Breast epithelium (tissue), 4 donors: ENCODE data around the gene DDX10. TPM values are rescaled to one million over a fixed set of nuclear protein-coding genes. Genes with fewer than 3 reads are reported as not detected.

Source experiments
- DNase-seq, 2 donors: peaks; one replicate each; pipeline ENCODE4 v3.0.0-alpha.2; 2019; ENCODE audit warnings: low spot score in 2 of 2
- H3K27ac ChIP-seq, 2 donors: fragments of 200-600 bp; sonication (generic) in 1 of 2; one replicate each; pipeline ENCODE4 v1.5.1; 2016 to 2019; ENCODE audit warnings: mild to moderate bottlenecking in 1 of 2
- H3K27me3 ChIP-seq, 2 donors: fragments of 200-600 bp; sonication (generic) in 1 of 2; one replicate each; pipeline versions ENCODE4 v1.5.1 to v1.6.0; 2017 to 2019; ENCODE audit warnings: control low read depth in 1 of 2, mild to moderate bottlenecking in 1 of 2
- H3K36me3 ChIP-seq: fragments of 200-600 bp; one replicate; pipeline ENCODE4 v1.5.1; 2019
- H3K4me1 ChIP-seq, 2 donors: fragments of 200-600 bp; sonication (generic); one replicate each; pipeline ENCODE4 v1.5.1; 2016 to 2019; ENCODE audit warnings: control low read depth in 1 of 2
- H3K4me3 ChIP-seq, 3 donors: fragments of 200-600 bp; sonication (generic); 1 replicate in 2 of 3; 2 replicates in 1 of 3; pipeline ENCODE4 v1.5.1; 2016 to 2019; ENCODE audit warnings: mild to moderate bottlenecking in 3 of 3, moderate library complexity in 2 of 3
- H3K9me3 ChIP-seq, 2 donors: fragments of 200-600 bp; sonication (generic) in 1 of 2; one replicate each; pipeline ENCODE4 v1.5.1; 2016 to 2019; ENCODE audit warnings: control low read depth in 1 of 2
- POLR2A ChIP-seq: fragments of 450-650 bp; IDR thresholded peaks from one replicate; pipeline ENCODE4 v1.6.1; 2016; ENCODE audit warnings: antibody characterized with exemption, mild to moderate bottlenecking, moderate library complexity
- POLR2AphosphoS5 ChIP-seq, 3 donors: sonication (generic); formaldehyde crosslinking; IDR thresholded peaks; one replicate each; pipeline ENCODE4 v1.6.1; 2017; ENCODE audit warnings: antibody characterized with exemption in 3 of 3
- intact Hi-C: fragments of 100-400 bp; cut with DNase I; formaldehyde crosslinking; loops from one replicate; pipeline ENCODE4 v1.15.1; 2023; ENCODE audit warnings: low total_unique reads
- total RNA-seq, 3 donors: library from RNA; depleted of rRNA; stranded (reverse); fragments of >200 nt; gene quantifications; one replicate each; pipeline ENCODE4 v1.1.0, GENCODE V29; 2016
- TF ChIP-seq, protein P1 (sequence below), 3 donors: fragments of 450-650 bp; IDR thresholded peaks; one replicate each; pipeline ENCODE4 v1.5.1; 2016 to 2017; ENCODE audit warnings: antibody characterized with exemption in 3 of 3, mild to moderate bottlenecking in 3 of 3, moderate library complexity in 3 of 3

DDX10 gene
- total RNA-seq, 3 donors from 2014 or later = 17.3 to 41.9 (median 29.5) TPM

DNA sequence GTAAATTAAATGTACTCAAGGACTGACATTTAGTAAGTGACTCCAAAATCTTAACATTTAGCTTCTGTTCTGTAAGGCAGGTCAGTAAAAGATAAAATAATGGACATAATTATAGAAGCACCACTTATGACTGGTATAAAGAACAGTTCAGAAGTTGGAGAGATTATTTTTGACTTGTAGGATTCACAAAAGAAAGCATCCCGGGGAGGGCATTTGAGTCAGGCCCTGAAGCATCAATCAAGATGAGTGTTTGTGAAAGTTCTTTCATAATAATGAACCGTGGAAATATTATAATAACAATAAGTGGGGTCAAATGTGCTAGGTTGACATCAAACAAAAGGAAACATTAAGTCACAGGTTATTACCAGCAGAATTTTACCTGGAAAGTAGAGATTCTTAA is 201.9 kb downstream of the DDX10 start:
- Histone ChIP-seq H3K27ac (no peak overlapping the region), H3K36me3 (no peaks in the 10 kb centered on the region), H3K4me3 (no peak overlapping the region), H3K4me1 (no peaks in the 10 kb centered on the region), H3K9me3 (no peaks in the 10 kb centered on the region), H3K27me3 (no peaks in the 10 kb centered on the region)
- intact Hi-C loops = no loop called here
- no peak for DNase-seq
- TF ChIP-seq, protein P1, sequence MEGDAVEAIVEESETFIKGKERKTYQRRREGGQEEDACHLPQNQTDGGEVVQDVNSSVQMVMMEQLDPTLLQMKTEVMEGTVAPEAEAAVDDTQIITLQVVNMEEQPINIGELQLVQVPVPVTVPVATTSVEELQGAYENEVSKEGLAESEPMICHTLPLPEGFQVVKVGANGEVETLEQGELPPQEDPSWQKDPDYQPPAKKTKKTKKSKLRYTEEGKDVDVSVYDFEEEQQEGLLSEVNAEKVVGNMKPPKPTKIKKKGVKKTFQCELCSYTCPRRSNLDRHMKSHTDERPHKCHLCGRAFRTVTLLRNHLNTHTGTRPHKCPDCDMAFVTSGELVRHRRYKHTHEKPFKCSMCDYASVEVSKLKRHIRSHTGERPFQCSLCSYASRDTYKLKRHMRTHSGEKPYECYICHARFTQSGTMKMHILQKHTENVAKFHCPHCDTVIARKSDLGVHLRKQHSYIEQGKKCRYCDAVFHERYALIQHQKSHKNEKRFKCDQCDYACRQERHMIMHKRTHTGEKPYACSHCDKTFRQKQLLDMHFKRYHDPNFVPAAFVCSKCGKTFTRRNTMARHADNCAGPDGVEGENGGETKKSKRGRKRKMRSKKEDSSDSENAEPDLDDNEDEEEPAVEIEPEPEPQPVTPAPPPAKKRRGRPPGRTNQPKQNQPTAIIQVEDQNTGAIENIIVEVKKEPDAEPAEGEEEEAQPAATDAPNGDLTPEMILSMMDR (IDR thresholded peaks at IDR 0.05) = no peak
- TF ChIP-seq POLR2A = no peak
- TF ChIP-seq POLR2AphosphoS5 (IDR thresholded peaks at IDR 0.05) = no peak

DNA sequence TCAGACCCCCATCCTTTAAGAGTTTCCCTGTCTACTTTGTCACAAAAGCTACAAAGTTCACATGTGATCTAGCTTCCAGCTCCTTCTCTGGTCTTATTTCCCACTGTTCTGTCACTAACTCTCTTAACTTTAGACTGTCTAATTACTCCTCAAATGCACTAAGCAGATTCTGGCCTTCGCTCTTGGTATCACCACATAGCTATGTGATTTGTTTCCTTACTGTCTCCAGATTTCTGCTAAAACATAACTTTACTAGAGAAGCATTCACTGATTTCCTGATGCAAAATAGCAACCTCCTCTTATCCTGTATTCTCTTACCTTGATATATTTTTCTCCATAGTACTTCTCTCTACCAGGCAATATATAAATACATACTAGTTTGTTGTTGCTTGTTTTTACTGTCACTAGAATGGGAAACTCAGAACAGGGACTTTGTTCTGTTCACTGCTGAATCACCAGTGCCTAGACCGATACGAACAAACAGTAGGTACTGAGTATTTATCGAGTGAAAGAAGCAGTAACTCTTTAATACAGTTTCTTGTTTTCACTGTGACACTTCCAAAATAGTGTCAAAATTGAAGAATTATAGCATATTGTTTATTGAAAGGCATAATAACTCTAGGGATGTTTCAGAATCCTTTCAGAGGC is 205.6 kb downstream of the DDX10 start:
- H3K4me3 ChIP-seq = no peak overlapping the region
- H3K27ac ChIP-seq = no peak overlapping the region

DNA sequence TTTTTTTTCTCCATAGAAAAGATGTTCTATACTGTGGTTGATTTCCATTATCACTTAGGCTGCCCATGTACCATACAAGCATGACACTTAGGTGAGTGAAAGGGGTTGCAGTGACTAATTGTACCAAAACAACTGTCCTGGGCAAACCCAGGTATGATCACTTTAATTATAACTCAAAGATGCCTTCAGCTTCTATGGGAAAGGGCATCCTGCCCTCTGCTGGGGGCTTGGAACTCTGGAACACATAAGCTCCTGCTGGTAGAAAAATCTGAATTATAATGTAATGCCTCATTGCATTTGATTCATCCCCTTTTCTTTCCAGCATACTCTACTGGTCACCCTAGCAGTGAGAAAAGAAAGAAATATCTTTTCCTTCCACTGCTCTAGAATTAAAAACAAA is 206.3 kb downstream of the DDX10 start:
- no peak for DNase-seq
- Histone ChIP-seq H3K9me3 (no peaks in the 10 kb centered on the region), H3K27ac (no peak overlapping the region), H3K4me1 (no peaks in the 10 kb centered on the region), H3K4me3 (no peak overlapping the region), H3K27me3 (no peaks in the 10 kb centered on the region), H3K36me3 (no peaks in the 10 kb centered on the region)
- intact Hi-C loops = no loop called here
- TF ChIP-seq POLR2A = no peak

More for the DNA sequence above, 205.6 kb downstream of the DDX10 start:
- Histone ChIP-seq H3K9me3 (no peaks in the 10 kb centered on the region), H3K27me3 (no peaks in the 10 kb centered on the region), H3K36me3 (no peaks in the 10 kb centered on the region), H3K4me1 (no peaks in the 10 kb centered on the region)
- no peak for DNase-seq
- no peak for TF ChIP-seq POLR2A
- TF ChIP-seq, protein P1 (IDR thresholded peaks at IDR 0.05) = no peak
- intact Hi-C loops = no loop called here

GRCh38 chr11:108871867-108872266 is 207.0 kb downstream of the DDX10 start:
- Histone ChIP-seq H3K27ac (no peak overlapping the region), H3K36me3 (no peaks in the 10 kb centered on the region), H3K27me3 (no peaks in the 10 kb centered on the region), H3K4me3 (no peak overlapping the region), H3K4me1 (no peaks in the 10 kb centered on the region), H3K9me3 (no peaks in the 10 kb centered on the region)
- intact Hi-C loops = no loop called here
- no peak for DNase-seq
- TF ChIP-seq, protein P1 (IDR thresholded peaks at IDR 0.05) = no peak
- TF ChIP-seq POLR2A = no peak
- no peak for TF ChIP-seq POLR2AphosphoS5 (IDR thresholded peaks at IDR 0.05)

GRCh38 chr11:108872781-108873291 is 208.0 kb downstream of the DDX10 start:
- H3K9me3 ChIP-seq = no peaks in the 10 kb centered on the region
- intact Hi-C loops = no loop called here

More at GRCh38 chr11:108872781-108873291, 208.0 kb downstream of the DDX10 start:
- DNase-seq = no peak
- H3K27ac ChIP-seq = no peak overlapping the region
- H3K27me3 ChIP-seq = no peaks in the 10 kb centered on the region
- no peaks in the 10 kb centered on the region for H3K36me3 ChIP-seq
- TF ChIP-seq, protein P1 (IDR thresholded peaks at IDR 0.05) = no peak
- TF ChIP-seq POLR2AphosphoS5 (IDR thresholded peaks at IDR 0.05) (no peak), POLR2A (no peak)
- no peak overlapping the region for H3K4me3 ChIP-seq
- H3K4me1 ChIP-seq = no peaks in the 10 kb centered on the region
